Stimulated activated CD8-positive, alpha-beta memory T cell treated with anti-CD3 and anti-CD28 coated beads, Interleukin-7, amount 100 ng/mL, for 4 hours (primary cell): ENCODE measurements around the gene PNPLA2.

Source experiments
- DNase-seq, 2 donors: peaks; one replicate each; pipeline ENCODE4 v3.0.0-alpha.2; 2020; ENCODE audit warnings: low read depth in 2 of 2

The PNPLA2 gene

DNA sequence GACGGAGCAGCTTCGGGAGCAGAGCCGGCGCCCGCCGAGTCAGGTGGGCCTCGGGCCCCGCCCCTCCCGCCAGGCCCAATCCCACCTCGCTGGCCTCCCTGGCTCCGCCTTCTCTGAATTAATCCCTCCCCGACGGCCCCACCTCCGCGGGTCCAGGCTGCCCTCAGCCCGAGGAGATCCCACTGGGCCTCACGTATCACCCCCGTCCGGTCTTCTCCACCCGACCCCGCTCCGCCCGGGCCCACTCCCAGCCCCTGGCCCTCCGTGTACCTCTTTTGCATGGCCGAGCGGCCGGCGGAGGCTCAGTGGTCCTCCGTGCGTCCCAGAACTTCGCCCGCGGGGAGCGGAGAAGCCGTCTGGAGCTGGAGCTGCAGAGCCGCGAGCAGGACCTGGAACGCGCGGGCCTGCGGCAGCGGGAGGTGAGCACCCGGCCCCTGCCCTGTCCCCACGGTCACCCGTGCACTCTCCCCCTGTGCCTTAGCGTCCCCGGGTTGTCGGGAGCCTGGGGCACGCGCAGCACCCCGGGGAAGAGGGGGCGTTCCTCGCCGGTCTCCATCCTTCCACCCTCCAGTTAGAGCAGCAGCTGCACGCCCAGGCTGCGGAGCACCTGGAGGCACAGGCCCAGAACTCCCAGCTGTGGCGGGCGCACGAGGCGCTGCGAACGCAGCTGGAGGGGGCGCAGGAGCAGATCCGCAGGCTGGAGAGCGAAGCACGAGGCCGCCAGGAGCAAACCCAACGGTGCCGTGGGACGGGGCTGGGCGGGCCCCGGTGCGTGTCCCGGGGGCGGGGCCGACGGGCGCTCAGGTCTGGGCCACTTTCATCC, 11.8 kb downstream of the PNPLA2 start:
- peak; percentile 30 to 63 for DNase-seq

DNA sequence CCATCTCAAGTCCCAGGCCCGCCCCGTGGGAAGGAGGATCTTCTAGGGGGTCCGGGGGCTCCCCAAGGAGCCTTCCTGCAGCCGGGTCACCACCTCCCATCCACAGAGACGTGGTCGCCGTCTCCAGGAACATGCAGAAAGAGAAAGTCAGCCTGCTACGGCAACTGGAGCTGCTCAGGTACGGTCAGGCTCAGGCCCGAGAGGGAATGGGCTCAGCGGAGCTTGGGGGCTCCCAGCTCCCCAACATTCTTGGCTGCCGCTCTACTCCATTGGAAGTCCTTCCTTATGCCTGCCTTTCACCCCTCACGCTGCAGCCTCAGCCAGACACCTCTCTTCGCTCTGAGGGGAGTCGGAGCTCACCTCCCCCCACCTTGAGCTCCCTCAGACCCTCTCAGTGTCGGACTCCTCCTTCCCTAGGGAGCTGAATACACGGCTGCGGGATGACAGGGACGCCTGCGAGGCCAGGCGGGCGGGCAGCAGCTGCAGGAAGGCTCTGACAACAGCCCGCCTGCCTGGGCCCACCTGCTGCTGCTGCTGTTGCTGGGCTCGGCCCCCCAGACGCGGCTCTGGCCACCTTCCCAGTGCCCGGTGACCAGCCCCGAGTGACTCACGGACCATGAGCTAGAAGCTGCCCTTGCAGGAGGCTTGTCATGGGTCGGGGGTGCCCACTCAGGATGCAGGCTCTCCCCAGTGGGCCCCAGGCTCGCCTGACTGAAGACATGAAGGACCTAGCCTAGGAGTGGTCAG, 12.6 kb downstream of the PNPLA2 start:
- DNase-seq: no peak

DNA sequence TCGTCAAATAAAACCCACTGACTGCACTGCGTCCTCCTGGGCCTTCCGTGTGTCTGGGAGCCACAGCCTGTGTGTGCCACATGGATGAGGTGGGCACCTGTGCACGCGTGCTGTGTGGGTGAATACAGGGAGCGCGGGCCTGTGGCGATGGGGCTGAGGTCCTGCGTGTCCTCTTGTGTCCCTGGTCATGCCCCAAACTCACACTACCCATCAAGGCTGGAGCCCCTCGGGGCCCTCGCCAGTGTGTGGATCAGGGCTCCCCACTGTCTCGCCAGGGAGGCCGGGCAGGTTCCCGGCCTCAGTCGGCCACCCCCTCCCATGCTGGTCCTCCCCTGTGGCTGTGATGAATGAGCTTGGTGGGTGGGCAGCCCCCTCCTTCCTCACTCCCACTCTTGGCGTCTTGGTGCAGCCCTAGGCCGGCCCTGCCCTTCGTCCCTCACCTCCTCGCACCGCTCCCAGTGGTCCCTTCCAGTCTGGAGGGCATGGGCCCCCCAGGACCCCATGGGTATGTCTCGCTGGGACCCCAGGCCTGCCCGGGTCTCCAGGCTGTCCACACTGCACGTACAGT, 13.3 kb downstream of the PNPLA2 start:
- no peak for DNase-seq

DNA sequence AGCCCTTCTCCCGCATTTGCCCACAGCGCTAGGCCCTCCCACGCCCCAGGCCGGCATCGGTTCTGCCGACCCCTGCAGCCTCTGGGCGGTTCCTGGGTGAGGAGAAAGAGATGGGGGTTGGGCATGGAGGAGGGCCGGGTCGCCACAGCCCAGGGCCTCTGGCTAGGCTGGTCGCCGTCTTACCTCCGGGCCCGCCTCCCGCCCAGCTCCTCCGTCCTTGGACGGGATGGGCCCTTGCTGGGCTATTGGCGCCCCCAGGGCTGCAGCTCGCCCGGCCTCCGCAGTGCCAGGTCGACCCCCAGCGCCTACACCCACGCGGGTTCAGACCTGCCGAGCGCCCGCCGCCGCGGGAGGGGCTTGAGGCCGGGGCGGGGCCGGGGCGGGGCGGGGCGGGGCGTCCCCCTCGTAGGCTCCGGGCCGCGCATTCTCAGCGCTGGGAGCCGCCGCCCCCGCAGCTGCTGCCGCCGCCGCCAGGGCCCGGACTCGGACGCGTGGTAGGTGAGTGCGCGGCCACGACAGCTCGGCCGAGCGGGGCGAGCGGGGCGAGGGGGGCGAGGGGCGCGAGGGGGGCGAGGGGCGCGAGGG, 13.9 kb downstream of the PNPLA2 start, which contains the start of gene CD151:
TSS of gene CD151 (plus strand) at position 424 of the 585 bp plus-strand sequence. CDS start 3,118 bp downstream, outside the sequence.
- DNase-seq: peak in 1 of 2 donors; percentile 50

DNA sequence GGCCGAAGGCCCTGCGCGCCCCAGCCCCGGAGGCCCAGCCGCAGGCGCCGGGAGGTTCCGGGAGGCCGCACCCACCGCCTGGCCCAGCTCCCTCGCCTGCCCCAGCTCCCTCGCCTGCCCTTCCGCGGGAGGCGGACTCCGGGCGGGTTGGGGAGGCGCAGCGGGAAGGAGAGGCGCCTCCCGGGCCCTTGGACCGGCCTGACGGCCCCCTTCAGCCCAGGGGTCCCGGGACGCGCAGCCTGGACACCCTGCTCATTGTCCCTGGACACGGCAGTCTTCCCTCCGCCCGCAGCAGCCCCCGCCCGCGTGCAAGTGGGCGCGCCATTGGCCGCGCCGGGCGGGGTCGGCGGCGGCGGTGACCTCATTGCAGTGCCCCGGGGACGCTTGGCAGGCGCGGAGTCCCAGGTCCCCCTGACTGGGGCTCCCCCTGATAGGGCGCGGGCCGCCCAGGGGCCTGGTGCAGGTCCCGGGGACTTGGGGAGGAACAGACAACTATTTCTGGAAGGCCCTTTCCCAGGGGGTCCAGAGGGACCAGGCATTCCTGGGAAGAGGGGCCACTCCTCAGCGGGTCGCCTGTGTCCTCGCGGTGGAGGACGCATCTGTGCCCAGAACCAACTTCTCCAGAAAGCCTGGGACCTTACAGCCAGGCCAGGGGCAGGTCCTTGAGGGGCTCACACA, 14.5 kb downstream of the PNPLA2 start:
- DNase-seq: no peak

DNA sequence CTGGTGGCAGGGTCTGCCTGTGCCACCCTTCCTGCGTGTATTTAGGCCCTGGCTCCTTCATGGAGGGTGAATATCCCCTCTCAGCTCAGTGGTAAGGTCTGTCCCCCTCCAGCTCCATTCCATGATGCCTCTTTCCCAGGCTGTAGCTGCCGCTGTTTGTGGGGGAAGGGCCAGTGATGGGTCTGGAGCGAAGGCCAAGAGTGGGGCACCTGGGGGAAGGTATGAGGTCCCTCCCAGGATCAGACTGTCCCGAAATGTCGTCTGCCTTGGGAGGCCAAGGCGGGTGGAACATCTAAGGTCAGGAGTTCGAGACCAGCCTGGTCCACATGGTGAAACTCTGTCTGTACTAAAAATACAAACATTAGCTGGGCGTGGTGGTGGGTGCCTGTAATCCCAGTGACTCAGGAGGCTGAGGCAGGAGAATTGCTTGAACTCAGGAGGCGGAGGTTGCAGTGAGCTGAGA, 15.2 kb downstream of the PNPLA2 start:
- no peak for DNase-seq

DNA sequence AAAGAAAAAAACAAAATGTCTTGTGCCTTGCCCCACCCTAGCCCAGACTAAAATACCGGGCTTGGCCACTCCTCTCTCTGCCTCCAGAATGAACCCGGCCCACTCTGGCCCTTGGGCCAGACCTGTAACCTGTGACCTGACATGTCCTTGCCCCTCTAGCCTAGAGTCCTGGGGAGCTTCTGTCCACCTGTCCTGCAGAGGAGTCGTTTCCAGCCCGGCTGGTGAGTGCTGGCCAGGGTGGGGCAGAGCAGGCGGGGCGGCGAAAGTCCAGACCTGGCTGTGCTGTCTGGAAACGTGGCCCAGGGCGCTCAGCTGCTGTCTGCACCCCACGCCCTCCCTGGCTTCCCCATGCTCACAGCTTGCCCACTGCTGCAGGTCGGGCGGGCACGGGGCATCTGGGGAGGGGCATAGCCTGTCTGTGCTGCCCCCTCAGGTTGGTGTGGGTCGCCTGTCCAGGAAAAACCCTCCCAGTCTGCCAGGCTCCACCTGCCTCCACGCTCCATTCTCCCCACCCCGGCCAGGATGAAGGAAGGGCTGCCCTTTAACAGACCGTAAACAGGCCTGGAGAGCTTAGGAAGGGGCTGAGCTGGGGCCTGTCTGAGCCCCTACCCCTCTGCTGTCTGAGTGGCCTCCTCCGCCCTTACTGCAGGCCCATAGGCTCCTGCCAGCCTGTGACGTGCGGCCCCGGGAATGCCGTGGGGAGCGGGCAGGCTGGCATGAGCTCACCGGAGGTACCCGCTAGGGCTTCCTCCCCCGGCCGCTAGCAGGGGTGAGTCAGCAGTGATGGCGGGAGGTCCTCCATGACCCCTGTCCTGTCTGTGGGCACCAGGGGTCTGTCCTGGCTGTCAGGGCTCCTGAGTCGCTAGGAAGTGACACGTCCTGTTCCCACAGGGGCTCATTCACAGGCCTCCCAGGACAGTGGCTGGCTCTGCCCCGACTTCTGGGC, 15.9 kb downstream of the PNPLA2 start:
- DNase-seq: no peak

DNA sequence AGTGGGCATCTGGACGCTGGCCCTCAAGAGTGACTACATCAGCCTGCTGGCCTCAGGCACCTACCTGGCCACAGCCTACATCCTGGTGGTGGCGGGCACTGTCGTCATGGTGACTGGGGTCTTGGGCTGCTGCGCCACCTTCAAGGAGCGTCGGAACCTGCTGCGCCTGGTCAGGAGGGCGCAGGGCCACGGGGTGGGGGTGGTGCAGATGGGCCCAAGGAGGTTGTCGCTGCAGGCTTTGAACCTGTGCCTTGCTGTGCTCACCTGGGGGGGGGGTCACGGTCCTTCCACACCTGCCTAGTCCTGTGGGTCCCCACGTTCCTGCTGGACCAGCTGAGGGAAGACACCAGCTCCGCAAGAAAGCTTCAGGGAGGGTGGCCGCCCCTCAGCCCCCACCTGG, 17.6 kb downstream of the PNPLA2 start:
- DNase-seq: no peak

DNA sequence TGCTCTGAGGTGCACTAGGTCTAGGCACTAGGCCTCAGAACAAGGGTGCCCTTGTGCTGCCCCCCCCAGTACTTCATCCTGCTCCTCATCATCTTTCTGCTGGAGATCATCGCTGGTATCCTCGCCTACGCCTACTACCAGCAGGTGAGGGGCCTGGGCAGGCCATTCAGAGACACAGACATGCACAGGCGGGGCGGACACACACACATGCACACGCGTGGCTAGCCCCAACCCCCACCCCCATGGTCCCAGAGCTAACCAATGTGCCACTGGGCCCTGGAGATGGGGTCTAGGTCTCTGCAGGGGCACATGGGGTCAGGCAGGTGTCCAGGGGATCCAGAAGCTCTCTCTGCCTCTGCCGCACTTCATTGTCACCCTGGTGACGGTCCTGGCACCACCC, 18.0 kb downstream of the PNPLA2 start:
- DNase-seq: no peak

DNA sequence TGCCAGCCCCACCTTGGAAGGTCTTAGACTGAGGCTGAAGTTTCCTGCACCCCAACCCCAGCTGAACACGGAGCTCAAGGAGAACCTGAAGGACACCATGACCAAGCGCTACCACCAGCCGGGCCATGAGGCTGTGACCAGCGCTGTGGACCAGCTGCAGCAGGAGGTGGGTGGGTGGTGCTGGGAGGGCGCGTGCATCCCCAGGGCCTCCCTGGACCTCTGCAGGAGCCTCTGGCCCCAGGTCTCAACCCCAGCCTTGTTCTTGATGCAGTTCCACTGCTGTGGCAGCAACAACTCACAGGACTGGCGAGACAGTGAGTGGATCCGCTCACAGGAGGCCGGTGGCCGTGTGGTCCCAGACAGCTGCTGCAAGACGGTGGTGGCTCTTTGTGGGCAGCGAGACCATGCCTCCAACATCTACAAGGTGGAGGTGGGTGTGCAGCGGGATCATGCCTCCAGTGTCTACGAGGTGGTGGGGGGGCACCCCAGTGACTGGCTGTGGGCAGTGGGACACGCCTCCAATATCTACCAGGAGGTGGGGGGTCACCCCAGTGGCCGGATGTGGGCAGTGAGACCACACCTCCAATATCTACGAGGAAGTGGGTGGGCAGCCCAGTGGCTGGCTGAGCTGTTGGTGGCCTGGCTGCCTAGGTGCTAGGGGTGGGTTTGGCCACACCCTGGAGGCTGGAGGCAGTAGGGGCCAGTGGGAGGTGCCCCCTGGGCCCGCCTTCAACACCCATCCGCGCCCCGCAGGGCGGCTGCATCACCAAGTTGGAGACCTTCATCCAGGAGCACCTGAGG, 18.7 kb downstream of the PNPLA2 start:
- no peak for DNase-seq

DNA sequence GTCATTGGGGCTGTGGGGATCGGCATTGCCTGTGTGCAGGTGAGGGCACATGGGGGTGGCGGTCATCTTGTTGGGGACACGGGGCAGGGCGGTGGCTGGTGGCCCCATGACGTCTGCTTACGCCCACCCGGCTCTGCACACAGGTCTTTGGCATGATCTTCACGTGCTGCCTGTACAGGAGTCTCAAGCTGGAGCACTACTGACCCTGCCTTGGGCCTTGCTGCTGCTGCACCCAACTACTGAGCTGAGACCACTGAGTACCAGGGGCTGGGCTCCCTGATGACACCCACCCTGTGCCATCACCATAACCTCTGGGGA, 19.2 kb downstream of the PNPLA2 start:
- no peak for DNase-seq

DNA sequence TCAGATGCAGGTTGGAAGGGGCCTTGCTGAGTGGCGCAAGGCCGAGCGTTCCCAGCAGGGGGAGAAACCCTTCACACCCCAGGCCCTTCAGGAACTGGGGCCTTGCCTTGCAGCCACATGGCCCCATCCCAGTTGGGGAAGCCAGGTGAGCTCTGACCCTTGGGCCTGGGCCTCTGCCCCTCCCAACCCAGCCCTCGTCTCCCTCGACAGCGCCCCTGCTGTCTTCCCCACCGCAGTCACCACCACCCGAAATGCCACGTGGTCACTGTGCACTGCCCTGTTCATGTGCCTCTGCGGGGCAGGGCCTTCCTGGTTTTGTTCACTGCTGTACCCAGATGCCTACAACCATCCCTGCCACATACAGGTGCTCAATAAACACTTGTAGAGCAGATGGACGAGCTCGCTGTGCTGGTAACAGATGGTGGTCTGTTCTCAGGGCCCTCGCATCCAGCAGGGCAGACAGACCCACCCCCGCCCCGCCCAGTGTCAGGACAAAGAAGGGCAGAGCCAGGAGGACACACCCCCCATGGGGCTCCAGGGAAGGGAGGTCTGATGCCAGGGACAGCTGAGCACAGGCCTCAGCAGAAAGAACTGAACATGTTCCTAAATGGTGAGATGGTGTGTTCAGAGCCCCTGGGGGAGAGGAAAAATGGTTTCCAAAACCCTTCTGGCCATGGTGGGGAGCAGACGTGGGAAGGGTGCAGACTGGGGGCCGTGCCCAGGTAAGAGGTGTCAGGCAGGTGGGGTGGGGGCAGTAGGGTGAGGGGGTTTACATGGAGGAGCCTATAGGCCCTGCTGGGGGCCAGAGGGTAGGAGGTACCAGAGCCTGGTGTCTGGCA, 19.9 kb downstream of the PNPLA2 start:
- DNase-seq: no peak

DNA sequence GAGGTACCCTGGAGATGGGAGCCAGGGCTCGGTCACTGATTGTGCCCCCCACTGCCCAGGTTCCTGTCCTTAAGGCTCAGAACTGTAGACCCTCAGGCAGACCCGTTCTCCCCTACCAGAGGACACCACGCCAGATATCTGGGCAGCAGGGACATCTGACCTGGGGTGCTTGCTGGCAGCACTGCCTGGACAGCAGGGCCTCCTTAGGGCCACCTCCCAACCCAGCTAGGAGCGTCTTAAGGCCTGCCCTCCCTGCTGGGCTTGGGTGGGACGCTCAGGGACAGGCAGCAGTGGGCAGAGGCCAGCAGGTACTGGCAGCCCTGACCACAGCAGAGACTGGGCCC, 20.5 kb downstream of the PNPLA2 start:
- no peak for DNase-seq

DNA sequence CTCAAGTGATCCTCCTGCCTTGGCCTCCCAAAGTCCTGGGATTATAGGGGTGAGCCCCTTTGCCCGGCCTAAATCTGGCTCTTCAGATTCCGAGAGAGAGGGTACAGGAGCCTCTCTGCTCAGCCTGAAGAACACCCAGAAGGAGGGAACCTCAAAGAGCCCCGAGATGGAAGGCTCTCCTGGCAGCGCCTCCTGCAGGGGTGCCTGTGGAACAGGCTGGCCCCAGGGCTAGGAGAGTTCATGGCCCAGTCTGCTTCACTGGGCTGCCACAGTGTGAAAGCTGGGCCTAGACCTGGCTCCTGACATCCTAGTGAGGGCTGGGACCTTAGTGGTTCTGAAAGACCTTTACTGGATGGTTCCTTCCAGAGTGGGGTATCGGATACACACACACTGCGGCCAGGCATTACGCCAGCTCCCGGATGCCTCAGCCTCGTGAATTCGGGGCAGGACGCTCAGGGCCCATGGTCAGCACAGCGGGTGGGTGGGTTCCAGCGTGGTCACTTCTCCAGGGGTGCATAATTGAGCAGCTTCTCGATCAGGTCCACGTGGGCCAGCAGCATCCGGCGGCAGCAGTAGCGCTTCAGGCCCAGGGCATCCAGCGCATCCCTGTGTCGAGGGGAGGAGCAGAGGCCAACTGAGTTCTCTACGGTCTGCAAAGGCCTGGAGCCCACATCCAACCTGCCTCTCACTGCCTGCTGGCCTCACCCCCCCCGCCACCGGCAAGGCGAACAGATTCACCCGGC, 21.3 kb downstream of the PNPLA2 start:
- no peak for DNase-seq

DNA sequence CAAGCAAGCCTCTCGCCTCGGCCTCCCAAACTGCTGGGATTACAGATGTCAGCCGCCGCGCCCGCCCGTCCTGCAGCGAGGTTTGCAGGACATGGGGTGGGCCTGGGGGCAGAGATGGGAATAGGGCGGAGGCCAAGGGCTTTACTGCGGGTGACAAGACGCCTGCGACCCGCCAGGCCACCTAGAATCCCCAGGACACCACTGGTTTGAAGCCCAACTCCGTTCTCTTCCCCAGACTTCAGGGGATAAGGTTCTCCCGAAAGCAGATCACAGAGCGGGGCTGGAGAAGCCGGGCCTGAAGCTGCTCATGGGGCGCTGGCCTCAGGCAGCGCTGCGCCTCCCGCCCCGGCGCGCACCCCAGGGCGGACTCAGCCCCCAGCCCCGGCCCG, 23.3 kb downstream of the PNPLA2 start:
- DNase-seq: no peak

DNA sequence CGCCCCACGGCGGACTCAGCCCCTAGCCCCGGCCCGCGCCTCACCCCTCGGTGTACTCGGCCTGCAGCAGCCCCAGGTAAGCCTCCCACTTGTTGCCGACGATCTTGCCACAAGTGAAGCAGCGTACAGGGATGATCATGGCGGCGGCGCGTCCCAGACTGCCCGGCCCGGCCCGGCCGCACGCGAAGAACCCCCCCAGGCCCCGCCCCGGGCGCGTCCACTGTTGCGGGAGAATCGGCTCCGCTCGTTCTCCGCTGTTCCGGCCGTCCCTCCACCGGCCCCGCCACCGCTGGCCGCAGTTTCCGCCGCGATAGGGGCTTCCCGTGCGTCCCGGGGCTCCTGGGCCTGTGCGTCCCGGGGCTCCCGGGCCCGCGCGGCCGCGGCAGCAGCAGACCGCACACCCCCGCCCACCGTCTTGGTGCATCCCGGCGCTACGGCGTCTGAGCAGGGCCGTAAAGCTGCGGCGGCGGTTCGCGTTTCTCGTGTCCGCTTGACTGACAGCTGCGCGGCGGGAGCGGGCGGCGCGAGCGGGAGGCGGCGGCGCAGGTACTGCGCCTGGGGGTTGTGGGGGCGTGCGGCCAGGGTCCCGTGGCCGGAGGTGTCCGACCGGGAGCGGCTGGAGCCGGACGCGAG, 23.8 kb downstream of the PNPLA2 start, which contains the start of the genes POLR2L and TSPAN4:
TSS of gene POLR2L (minus strand) at position 160 of the 633 bp plus-strand sequence. CDS start at position 139, 21 bp downstream.
TSS of gene TSPAN4 (plus strand) at position 483 of the 633 bp plus-strand sequence. CDS start 7,453 bp downstream, outside the sequence.
- DNase-seq: peak; percentile 62 to 82

DNA sequence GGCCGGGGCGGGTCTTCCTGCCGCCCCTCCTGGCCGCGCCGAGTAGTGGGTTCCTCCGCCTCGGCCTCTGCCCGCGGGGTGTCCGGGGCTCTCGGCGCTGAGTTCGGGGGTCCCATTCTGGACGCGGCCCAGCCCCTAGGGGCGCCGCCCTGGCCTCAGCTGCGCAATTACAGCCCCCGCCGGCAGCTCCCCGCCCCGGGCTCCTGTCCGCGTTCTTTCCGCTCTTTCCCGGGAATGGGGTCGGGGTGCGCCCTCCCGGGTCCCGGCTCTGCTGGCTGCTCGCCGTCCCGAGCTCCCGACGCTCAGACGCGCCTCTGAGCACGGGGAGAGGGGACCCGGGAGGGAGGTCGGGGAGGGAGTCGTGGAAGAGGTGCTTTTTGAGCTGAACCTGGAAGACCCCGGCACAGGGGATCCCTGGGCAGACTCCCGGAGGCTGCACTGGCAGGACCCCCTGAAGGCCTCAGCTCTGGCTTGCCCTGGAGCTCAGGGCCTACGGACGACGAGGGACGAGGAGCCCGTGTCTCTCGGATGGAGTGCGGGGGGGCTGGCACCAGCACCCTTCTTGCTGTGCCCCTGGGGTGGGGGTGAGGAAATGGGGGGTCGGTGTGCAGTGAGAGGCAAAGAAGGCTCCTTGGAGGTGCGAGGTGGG, 24.5 kb downstream of the PNPLA2 start:
- no peak for DNase-seq
